GM19324 (cell line): ENCODE data around the gene CPT1C.
A peak's percentile ranks its signal among the peaks of the same experiment; 100 is the strongest.

Source experiments
- ATAC-seq: cut with Tn5 transposase; IDR thresholded peaks from one replicate; pipeline ENCODE4 v1.9.1; 2021; ENCODE audit warnings: mild to moderate bottlenecking, moderate library complexity; ENCODE audit not compliant: unreplicated experiment, low FRiP score

The CPT1C gene

GRCh38 chr19:49660338-49660961 lies 30.5 kb upstream of the CPT1C start:
- no peak for ATAC-seq

DNA sequence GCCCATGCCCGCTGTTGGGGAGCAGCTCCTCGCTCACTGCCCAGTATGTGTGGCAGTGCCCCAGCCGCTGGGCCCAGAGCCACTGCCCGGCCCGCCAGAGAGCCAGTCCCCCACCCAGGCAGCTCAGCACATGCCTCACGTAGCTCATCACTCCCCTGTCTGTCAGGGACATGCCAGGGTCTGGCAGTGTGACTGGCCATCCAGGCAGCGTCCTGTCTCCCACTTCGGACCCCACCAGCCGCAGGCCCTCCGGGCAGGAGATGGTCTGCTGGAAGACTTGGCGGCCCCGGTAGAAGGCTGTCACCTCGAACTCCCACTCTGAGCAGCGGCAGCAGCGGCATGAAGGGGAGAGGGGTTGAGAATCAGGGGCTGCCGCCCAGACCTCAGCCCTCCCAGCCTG lies 28.9 kb upstream of the CPT1C start:
- no peak for ATAC-seq

- ATAC-seq: no peak
Measured at GRCh38 chr19:49663224-49663623, 27.7 kb upstream of the CPT1C start.

DNA sequence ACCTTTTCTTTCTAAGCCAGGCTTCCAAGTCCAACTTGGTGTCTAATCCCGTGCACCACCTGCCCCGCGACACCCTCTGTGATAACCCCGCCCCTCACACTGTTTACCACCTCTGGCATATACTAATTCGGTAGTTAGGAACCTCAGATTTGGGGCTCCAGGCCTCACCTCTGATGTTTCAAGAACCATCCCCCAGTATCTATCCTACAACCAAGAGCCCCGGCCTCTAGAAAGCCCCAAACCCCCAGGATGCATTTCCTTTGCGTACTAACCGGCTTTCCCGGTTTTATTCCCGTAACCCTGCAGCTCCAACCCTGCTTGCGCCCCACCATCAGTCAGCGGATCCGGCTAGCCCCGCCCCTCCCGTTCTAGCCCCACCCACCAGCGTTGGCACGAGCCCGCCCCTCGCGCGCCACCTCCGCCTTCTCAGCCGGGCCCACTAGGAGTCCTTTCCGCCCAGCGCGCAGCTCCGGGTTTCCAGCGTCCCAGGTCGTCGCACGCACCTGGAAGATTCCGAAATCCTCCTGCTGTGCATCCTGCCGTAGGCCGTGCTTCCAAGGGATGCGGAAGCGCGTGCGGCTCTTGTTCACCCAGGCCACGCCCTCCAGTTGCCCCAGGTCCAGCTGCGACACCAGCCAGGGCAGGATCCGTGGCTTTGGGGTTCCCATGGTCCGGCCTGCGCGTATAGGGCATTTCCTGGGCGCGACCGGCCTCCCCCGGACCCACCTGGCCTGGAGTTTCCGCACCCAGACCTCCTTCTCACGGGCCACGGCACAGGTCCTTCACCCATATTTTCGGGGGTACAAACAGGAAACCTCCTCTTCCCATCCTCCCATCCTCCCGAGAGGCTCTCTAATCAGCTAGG lies 26.5 kb upstream of the CPT1C start:
- ATAC-seq: peak; percentile 38

- no peak for ATAC-seq
Measured at GRCh38 chr19:49665036-49665350, 25.9 kb upstream of the CPT1C start.

GRCh38 chr19:49665351-49666119 lies 25.4 kb upstream of the CPT1C start, which contains the start of the genes BCL2L12 and IRF3:
BCL2L12 (plus strand) TSS chr19:49665933; CDS start chr19:49666693, 760 bp downstream.
IRF3 (minus strand) TSS chr19:49665857; CDS start chr19:49664838, 1,019 bp downstream.
- ATAC-seq: peak; percentile 85

DNA sequence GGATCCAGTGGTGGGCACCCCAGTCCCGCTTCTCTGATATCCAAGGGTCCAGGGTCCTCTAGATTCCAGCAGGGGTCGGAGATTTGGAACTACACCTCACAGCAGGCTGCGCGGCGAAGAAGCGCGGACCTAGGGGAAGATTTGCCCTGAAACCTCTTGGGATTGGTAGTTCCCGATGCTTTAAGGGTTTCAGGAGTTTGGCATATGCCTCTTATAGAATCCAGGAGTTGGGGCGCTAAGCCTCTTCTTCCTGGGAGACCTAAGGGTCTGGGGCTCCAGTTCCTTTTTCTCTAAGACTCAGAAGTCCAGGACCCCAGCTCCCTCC lies 24.8 kb upstream of the CPT1C start:
- ATAC-seq: no peak

- no peak for ATAC-seq
Measured at GRCh38 chr19:49667473-49667872, 23.4 kb upstream of the CPT1C start.

DNA sequence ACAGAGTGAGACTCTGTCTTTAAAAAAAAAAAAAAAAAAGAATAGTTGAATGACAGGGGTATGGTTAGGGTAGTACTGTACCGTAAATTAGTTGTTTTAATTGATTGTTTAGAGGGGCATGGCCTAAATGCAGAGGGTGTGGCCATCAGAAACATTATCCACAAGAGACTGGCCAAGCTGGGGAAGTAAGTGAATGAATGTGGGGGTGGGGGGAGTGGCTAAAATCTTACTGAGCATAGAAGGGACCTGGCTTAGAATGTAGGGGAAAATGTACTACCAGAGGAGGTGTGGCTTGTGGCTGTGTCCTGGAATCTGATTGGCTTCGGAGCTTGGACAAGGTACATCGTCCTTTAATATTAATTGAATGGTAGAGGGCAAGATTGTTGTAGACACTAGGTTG lies 21.4 kb upstream of the CPT1C start:
- no peak for ATAC-seq

DNA sequence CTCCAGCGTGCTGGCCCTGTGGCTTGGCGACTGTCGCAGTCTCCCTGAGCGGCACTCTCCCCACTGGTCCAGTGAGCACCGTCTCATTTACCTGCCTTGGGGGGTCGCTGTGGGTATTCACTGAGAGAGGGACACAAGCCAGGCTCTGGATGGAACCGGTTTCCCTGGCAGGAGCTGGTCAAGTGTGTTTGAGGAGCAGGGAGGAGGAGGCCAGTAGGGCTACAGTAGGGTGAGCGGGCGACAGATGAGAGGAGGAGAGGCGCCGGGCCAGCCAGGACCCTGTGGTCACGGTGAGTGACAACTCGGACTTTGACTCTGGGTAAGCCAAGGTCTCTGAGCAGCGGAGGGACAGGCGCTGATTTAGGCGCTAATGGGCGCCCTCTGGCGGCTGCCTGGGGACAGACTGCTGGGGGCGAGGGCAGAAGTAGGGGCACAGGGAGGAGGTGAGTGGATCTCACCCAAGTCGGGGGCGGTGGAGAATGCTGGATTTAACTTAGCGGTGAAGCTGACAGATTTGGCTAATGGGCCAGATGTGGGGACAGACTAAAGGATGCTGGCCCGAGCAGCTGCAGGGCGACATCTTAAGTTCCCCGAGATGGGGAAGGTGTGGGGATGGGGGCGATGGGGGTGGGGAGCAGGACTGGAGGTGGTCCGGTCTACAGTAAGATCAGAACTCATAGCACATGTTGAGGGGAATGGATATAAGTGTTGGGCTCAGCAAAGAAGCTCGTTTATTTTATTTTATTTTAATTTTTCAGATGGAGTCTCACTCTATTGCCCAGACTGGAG lies 18.6 kb upstream of the CPT1C start:
- ATAC-seq: no peak

DNA sequence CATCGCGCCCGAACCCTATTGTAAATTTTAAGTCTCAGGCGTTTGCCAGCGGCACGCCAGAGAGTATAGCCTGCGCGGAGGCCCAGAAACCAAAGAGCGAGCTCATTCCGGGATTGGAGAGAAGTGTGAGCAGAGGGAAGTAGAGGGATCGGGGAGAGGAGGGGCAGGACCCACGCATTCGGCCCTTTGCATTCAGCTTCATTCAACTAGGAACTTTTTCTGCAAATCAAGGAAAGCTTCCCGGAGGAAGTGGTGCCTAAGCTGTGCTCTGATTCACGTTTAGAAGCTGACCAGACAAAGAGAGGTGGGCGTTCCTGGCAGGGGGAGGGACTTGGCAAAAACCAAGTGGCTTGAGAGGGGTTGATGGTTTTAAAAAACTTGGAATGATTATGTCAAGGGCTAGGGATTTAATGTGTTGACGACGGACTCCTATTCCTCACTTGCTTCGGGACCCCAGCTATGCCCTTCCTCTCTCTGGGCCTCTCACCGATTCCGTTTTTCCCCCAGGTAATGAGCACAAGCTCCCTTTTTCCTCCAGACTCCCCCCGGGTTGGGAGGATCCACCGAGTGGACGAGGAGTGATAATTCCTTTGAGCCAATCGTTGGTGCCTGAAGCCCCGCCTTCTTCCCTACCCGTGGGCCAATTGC lies 14.7 kb upstream of the CPT1C start:
- peak; percentile 22 for ATAC-seq

- ATAC-seq: peak; percentile 82
Measured at GRCh38 chr19:49676784-49677230, 14.1 kb upstream of the CPT1C start.

DNA sequence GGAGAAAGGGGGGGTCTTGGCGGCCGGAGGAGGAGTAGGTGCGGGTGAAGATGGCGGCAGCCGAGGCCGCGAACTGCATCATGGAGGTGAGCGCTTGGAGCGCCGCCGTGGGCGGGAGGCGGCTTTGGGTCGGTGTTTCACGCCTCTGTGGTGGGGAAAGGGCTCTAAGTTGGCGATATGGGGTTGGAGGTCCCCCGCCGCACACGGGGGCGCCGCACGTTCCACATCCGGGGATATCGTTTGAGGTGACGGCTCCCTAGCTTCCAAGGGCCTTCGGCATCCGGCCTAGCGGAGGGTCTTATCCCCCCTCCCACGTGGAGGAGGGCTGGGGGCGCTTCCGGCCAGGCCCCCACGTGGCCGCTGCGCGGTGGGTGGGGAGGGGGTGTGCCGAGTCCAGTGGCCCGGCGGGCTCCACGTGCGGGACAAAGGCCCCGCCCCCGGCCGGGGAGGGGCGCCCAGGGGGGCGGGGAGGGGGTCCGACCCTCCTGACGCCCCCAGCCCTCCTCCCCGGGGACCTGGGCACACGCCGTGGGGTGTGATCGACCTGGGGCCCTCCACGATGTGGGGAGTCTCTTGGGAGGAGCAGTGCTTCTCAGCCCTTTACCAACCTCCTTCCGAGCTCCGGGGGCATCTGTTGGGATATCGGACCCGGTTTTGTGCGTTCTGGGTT lies 13.6 kb upstream of the CPT1C start, which contains the start of gene PRMT1:
TSS of gene PRMT1 (plus strand) at position 41 of the 670 bp plus-strand sequence. CDS start at position 51, 10 bp downstream.
- ATAC-seq: peak; percentile 5

DNA sequence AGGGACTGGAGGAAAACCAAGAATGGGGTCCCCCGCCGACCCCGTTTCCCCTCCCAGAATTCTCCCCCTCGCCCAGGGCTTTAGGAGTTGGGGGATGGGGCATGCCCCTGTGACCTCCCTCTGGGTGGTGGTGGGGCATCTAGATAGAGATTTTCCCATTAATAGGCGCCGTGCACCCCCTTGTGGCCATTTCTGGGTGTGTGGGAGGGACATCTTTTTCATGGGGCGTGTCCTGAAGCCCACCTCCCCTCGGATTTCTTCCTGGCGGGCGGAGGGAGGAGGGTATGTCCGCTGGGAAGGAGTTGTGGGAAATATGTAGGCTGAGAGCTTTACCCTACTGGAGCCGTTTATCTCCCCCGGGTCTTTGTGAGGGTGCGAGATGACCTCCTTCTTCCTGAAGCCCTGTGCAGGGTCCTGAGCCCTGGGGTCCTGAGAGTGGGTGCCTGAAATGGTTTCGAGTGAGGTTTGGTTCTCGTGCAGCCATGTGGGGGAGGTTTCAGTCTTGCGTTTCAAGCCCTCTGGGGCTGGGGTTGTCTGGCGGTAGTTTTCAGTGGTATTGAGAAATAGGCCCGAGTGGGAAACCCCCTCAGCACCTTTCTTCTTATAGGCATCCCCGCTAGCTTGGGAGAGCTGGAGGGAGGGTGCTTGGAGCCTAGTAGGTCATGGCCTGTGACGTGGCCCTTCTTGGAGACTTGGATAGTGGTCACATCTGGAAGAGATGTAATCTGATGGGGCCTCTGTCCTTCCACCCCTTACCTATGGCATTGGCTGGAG lies 12.8 kb upstream of the CPT1C start:
- ATAC-seq: no peak

DNA sequence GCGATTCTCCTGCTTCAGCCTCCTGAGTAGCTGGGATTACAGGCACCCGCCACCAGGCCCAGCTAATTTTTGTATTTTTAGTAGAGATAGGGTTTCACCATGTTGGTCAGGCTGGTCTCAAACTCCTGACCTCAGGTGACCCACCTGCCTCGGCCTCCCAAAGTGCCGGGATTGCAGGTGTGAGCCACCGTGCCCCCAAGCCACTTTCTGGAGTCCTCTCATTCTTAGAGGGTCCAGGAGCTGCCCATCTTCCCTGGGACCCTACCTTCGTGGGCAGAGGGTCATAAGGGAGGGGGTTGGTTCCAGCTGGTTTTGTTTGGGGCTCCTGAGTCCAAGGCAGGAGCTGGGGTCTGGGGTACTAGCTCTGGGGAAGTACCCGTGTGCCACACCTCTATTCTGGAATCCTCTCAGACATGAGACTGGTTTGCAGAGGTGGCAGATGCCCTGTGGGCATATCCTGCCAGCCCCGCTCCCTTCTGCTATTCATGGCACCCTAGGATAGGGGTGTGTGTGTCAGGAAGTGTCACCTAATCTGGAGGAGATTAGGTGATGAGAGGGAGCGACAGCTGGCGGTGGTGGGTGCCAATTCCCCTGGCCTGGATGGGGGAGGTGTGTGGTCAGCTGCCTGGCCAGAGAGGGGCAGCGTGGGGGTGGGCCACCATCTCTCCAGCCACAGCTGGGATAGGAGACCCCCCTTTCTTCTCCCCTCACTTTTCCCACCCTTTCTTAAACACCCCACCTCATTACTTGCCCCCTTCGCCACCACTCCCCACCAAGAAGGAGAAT lies 11.7 kb upstream of the CPT1C start:
- ATAC-seq: no peak

- ATAC-seq: no peak
Measured at GRCh38 chr19:49679771-49680413, 11.0 kb upstream of the CPT1C start.
